Fibroblast of villous mesenchyme (primary cell): ENCODE measurements around the gene TECPR2. TPM values are rescaled to one million over a fixed set of nuclear protein-coding genes. Genes with fewer than 3 reads are reported as not detected.

Experiments used
- DNase-seq: peaks from one replicate; pipeline ENCODE4 v3.0.0-alpha.2; 2010; ENCODE audit warnings: low read depth
- H3K4me3 ChIP-seq: 2 replicates; pipeline ENCODE4 v1.5.1; 2011; ENCODE audit warnings: low read depth, mild to moderate bottlenecking, low read length
- CTCF ChIP-seq: IDR thresholded peaks from 2 replicates; pipeline ENCODE4 v1.5.1; 2012; ENCODE audit warnings: low read depth, mild to moderate bottlenecking, low read length; ENCODE audit not compliant: insufficient read depth
- total RNA-seq: library from RNA; depleted of rRNA; stranded (reverse); fragments of >200 nt; gene quantifications from 2 replicates; pipeline ENCODE4 v1.2.3, GENCODE V29; 2012

Gene TECPR2
- total RNA-seq, 1 donor: 19.9 TPM

DNA sequence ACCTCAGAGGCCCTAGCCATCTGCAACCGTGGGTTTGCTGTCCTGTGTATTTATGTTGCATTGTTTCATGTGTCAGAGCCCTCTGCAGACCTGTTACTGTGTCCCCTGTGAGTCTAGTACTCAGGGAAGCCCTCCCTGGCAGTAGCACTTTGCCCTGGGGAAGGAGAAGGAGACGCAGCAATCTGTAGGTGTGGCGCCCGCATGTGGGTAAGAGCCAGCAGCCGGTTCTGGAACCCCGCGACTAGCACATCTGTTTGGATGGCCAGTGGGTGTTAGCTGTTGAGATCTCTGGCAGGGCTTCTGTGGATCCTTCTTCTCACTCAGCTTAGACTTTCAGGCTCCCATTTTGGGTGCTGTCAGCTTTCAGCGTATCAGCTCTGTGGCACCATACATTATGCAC lies 57.0 kb downstream of the TECPR2 start:
- DNase-seq: no peak
- no peak for TF ChIP-seq CTCF
- no peak overlapping the region for H3K4me3 ChIP-seq

DNA sequence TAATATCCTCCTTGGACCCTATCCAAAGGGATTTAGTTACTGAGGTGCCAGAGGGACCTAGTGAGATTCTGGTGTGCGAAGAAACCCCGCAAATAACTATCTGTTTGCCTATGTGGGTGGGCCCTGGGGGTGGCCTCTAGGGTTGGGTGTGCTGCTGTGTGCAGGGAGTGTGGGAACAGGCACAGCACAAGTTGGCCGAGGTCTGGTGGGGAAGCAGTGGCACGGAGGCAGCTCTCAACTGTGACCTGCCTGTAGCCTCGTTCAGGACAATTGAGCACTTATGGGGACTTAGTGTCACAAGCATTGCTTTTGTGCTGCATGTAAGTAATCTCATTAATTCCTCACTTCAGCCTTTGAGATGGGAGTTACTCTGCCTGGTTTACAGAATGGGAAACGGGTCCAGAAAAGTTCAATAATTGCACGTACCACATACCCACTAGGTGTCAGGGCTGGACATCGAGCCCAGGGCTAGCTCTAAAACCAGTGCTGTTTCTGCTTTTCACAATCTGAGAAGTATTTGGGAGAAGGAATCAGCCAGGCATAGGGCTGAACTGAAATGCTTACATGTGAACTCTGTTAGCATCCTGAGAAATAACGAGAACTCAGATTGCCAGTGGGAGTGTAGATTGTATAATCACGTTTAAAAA lies 58.8 kb downstream of the TECPR2 start:
- DNase-seq: no peak
- no peak for TF ChIP-seq CTCF

GRCh38 chr14:102424520-102424919 lies 61.8 kb downstream of the TECPR2 start:
- DNase-seq: no peak
- no peak for TF ChIP-seq CTCF
- H3K4me3 ChIP-seq: no peak overlapping the region

More for the DNA sequence above, 58.8 kb downstream of the TECPR2 start:
- H3K4me3 ChIP-seq: no peak overlapping the region

GRCh38 chr14:102424923-102425322 lies 62.2 kb downstream of the TECPR2 start:
- TF ChIP-seq CTCF: no peak
- DNase-seq: no peak

DNA sequence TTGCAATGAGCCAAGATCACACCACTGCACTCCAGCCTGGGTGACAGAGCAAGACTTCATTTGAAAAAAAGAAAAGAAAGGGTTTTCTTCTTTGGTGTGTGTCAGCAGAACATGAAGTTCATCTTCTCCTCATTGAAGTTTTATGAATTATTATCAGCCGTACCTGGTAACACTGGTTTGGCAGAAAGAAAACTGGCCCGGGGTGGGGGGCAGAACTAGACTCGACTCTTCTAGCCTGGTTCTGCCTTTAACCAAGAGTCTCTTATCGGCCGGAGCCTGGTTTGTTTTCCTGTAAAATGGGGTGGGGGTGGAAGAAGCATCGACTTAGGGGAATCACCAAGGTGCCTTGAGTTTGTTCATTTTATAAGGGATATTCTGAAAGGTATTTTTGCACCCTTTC lies 64.1 kb downstream of the TECPR2 start:
- no peak for TF ChIP-seq CTCF
- DNase-seq: no peak
- H3K4me3 ChIP-seq: no peak overlapping the region

More at GRCh38 chr14:102424923-102425322, 62.2 kb downstream of the TECPR2 start:
- no peak overlapping the region for H3K4me3 ChIP-seq

DNA sequence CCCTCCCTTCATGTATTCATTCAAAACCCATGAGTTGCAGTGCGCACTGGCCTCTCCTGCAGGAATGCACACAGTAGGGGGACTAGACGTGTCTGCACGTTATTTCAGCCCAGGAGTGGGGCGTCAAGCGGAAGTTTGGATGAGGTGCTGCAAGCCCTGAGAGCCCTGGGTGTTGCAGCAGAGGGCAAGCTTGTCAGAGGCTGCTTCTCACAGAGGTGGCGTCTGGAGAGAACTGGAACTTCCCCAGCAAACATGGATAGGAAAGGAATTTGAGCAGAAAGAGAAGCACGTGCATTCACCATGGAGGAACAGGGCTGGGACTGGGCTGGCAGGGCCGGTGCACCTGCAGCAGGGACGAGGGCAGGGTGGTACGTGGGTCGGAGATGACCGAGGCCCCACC lies 64.9 kb downstream of the TECPR2 start:
- DNase-seq: no peak
- H3K4me3 ChIP-seq: no peak overlapping the region
- TF ChIP-seq CTCF: no peak

- no peak for TF ChIP-seq CTCF
- no peak overlapping the region for H3K4me3 ChIP-seq
- no peak for DNase-seq
Measured at GRCh38 chr14:102430212-102430908, 67.6 kb downstream of the TECPR2 start.
